ENCODE data around the gene ATG3.
"Not testable (repeated sequence)": the region's sequence is repeated elsewhere in the genome, so short reads cannot be mapped to it uniquely, and the experiment has no call there.

The ATG3 gene

DNA sequence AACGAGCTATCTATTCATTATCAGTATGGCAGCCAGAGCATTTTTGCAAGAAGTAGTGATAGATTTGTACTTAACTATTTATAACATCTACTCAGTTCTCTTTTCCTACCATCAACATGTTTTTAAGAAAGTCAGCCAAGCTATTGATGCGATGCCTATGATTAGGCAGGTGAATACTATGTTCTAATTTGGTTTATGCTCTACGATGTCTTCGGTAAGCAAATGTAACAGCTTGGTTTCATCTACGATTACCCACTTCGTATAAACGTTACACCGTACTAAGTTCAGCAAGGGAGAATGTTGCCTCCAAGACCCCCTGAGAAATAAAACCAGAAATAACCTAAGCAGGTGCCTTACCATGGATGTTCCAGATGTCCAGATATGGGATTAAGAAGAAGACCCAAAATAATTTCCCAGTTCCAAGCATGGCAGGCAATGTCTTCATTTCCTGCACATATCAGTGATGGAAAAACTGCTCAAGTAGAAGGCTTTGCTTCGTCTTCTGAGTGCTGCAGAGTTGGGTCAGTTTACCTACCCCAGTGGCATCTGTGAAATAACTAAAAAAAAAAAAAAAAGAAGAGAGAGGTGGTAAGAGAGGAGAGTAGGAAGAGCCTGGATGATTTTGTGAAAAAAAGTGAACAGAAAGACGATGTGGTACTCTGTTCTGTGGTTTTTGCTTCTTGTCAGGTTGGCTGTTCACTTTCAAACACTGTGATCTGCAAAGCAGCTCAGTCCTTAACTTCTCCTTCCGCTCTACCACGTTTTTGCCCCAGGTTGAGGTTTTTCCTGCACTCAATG, 62.6 kb downstream of the ATG3 start, which contains the start of gene BTLA:
TSS of gene BTLA (minus strand) at position 559 of the 798 bp plus-strand sequence. CDS start at position 445, 114 bp downstream.
- DNase-seq (ENCODE audit: low spot score), result no peak

DNA sequence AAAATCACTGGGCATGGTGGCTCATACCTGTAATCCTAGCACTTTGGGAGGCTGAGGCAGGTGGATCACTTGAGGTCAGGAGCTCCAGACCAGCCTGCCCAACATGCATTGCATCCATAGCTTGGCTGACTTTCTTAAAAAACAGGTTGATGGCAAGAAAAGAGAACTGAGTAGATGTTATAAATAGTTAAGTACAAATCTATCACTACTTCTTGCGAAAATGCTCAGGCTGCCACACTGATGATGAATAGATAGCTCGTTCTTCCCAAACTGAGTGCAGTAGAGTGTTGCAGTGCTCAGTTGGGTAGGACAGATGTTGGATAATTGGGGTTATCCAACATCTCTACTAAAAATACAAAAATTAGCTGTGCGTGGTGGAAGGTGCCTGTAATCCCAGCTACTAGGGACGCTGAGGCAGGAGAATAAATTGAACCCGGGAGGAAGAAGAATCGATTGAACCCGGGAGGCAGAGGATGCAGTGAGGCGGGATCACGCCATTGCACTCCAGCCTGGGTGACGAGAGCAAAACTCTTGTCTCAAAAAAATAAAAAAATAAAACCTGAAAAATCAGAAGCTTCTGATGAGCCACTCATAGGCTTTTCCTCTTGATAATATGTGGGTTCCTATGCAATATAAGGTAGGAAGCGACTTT, 63.7 kb downstream of the ATG3 start:
- DNase-seq (ENCODE audit: low spot score), result no peak

GRCh38 chr3:112496366-112497067, 65.2 kb downstream of the ATG3 start:
- DNase-seq (ENCODE audit: low spot score), result no peak

DNA sequence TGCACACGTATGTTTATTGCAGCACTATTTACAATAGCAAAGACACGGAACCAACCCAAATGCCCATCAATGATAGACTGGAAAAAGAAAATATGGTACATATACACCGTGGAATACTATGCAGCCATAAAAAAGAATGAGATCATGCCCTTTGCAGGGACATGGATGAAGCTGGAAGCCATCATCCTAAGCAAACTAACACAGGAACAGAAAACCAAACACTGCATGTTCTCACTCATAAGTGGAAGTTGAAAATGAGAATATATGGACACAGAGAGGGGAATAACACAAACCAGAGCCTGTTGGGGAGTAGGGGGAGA, 67.4 kb downstream of the ATG3 start:
- not testable (repeated sequence) for DNase-seq (ENCODE audit: low spot score)

- no peak for DNase-seq (ENCODE audit: low spot score)
These were observed 69.6 kb downstream of the ATG3 start for GRCh38 chr3:112492124-112492523.

- no peak for DNase-seq (ENCODE audit: low spot score)
These were observed 70.4 kb downstream of the ATG3 start for GRCh38 chr3:112491373-112491772.

DNA sequence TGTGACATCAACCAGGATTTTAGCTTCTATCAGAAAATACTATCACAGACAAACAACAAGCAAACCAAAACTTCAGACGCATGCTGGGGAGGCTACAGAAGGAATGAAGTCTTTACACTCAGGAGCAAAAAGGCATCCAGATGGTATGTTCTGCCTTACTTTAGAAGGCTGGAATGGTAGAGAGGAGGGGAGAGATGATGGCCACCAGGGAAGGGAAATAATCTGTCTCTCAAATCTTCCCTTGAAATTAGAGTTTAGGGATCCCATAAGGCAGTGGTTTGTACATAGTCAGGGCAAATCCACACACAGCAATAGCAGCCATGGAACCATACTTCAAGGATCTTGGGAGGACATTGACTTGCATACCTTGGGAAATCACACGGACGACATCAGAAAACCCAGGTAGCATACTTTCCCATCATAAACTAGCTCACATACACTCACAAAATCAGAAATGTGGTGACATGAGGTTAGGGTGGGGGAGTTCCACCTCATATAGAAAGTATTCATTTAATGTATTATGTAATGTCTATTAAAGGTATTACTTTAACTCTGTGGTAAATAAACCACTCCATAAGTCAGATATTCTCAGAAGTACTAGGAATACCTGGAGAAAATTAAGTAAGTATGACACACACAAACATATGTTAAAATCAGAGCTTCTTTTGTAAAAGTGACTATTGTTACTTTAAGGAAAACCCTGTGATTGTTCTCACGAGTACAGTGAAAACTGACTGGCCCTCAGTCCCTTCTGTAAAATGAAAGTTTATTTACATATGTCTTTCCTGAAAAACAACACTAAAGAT, 71.9 kb downstream of the ATG3 start:
- DNase-seq (ENCODE audit: low spot score), result no peak

DNA sequence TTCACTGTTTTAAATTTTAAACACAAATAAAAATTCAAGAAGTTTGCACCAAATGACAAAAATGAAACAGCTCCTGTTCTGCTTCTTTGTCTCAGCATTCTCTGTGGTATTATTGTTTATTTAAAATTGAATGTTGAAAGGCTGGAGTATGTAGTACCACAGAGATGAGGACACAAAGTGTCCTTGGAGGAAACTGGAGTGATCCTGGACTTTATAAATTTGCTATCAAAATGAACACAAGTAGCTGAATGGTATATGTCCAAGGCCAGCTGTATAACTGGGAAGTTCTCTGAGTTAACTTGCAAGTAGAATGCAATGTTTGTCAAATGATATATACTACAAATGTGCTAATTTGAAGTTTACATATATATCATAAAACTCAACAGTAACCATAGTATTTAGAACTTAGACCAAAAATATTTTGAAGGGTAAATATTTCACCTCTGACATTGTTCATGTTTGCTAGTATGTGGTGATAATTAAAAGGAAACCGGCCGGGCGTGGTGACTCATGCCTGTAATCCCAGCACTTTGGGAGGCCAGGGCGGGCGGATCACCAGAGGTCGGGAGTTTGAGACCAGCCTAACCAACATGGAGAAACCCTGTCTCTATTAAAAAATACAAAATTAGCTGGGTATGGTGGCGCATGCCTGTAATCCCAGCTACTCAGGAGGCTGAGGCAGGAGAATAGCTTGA, 74.8 kb downstream of the ATG3 start:
- DNase-seq (ENCODE audit: low spot score), result no peak

DNA sequence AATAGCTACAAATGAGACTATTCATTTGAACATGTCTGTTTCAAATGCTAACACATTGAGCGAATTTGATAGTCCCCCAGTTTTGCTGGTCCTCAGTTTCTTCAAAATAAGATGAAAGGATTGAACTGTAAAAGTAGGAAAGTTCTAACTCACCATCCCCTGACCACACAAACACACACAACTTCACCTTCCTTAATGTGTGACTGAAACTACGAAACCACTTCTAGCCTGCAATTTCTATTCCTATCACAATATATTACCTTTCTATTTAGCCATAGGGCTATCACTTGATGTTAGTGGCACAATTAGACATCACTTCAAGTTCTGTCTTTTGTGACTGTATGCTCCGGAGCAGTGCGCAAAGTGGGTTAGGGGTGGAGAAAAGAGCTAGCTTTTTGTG, 77.4 kb downstream of the ATG3 start:
- no peak for DNase-seq (ENCODE audit: low spot score)

GRCh38 chr3:112482675-112483074, 79.1 kb downstream of the ATG3 start:
- DNase-seq (ENCODE audit: low spot score), result no peak
